Choroid plexus epithelial cell (primary cell): ENCODE data around the gene PHF21B.

Experiments
- DNase-seq: peaks from one replicate; pipeline ENCODE4 v3.0.0-alpha.2; 2010; ENCODE audit warnings: low read depth
- H3K4me3 ChIP-seq: 2 replicates; pipeline ENCODE4 v1.5.1; 2011; ENCODE audit warnings: low read depth, mild to moderate bottlenecking, control low read depth, low read length, moderate library complexity
- CTCF ChIP-seq: conservative IDR thresholded peaks from 2 replicates; pipeline ENCODE4 v1.5.1; 2011; ENCODE audit warnings: low read depth, mild to moderate bottlenecking, control low read depth, inconsistent platforms, low read length, moderate library complexity

Gene PHF21B

GRCh38 chr22:44916281-44917231 is 93.2 kb downstream of the PHF21B start:
- no peak for TF ChIP-seq CTCF
- no peak overlapping the region for H3K4me3 ChIP-seq
- no peak for DNase-seq

DNA sequence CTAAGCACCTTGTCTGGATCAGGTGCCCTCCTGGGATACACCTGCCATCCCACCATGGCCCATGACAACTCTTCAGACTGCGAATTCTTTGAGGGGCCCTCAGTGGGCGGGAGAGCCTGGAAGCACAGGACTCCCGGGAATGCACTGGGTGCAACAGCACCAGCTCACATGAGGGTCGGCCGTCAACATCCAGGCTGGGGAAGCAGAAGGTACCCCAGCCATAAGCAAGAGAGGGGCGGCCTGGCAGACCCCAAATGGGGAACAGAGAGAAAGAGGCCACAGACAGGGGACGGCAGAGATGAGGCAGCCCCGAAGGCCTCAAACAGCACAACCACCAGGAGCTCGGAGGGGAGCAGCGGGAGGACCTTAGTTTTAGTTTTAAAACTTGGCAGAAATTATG is 94.4 kb downstream of the PHF21B start:
- H3K4me3 ChIP-seq, result no peak overlapping the region
- DNase-seq, result no peak
- no peak for TF ChIP-seq CTCF

- DNase-seq, result no peak
- no peak overlapping the region for H3K4me3 ChIP-seq
- TF ChIP-seq CTCF, result no peak
Observed at GRCh38 chr22:44914026-44914721, 95.6 kb downstream of the PHF21B start.

DNA sequence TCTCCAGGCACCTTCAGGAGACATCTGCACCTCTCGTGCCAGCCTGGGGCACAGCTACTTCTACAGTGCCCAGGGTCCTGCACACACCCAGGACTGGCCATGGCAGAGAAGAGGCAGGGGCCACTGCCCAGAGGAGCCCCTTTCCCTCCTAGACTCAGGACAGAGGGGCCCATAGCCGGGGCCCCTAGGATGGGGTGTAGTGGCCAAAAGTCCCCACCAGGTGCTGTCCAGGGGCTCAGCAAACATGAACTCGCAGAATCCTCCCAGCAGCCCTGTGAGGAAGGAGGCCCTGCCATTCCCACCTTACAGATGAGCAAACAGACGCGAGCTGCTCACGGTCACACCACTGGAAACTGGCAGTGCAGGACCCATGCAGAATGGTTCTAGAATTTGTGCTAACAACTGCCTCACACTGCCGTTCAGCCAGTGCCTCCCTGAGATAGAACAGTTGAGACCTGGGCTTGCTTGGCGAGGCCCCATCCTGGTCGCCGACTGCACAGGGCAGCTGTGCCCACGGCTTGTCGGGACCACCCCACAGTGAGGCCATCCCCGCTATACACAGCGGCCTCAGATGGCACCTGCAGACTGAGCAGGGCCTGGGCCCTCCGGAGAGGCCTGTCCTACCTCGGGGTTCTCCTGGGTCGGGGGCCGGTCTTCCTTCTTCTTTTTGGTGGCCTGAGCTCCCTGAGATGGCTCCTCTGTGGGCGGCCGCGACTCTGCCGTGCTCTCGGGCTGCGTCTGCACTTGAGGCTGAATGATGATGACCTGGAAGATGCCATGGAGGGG is 96.4 kb downstream of the PHF21B start:
- DNase-seq, result no peak
- peak; percentile 1 for TF ChIP-seq CTCF
- no peak overlapping the region for H3K4me3 ChIP-seq

- TF ChIP-seq CTCF, result no peak
- no peak for DNase-seq
- H3K4me3 ChIP-seq, result no peak overlapping the region
Observed at GRCh38 chr22:44909241-44909640, 100.6 kb downstream of the PHF21B start.

- no peak for DNase-seq
- no peak overlapping the region for H3K4me3 ChIP-seq
- TF ChIP-seq CTCF, result no peak
Observed at GRCh38 chr22:44907765-44908737, 101.8 kb downstream of the PHF21B start.
